DMS79 treated with DMSO at 0.1 percent for 48 hours (cell line): ENCODE measurements around the gene ERBB4.

ENCODE experiments used
- DNase-seq: peaks from one replicate; lab custom pipeline; 2025; lab: John Stamatoyannopoulos, UW

Gene ERBB4

DNA sequence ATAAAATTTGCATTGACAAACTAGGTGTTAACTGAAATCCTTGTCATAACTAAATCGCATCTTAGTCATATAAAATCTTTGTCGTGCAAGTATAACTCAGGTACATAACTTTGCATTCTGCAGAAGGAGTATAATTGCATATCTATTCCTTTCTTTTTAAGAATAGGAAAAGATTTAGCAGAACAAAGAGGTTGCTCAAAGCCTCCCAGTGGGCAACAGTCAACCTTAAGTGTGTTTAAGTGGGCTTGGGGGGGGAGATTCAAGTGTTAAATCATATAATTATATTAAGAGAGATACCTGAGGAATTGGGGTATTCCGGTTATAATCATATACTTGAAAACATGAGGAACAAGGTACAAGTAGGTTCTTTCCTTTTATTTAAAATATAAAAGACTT is 1068.9 kb downstream of the ERBB4 start:
- DNase-seq = no peak

DNA sequence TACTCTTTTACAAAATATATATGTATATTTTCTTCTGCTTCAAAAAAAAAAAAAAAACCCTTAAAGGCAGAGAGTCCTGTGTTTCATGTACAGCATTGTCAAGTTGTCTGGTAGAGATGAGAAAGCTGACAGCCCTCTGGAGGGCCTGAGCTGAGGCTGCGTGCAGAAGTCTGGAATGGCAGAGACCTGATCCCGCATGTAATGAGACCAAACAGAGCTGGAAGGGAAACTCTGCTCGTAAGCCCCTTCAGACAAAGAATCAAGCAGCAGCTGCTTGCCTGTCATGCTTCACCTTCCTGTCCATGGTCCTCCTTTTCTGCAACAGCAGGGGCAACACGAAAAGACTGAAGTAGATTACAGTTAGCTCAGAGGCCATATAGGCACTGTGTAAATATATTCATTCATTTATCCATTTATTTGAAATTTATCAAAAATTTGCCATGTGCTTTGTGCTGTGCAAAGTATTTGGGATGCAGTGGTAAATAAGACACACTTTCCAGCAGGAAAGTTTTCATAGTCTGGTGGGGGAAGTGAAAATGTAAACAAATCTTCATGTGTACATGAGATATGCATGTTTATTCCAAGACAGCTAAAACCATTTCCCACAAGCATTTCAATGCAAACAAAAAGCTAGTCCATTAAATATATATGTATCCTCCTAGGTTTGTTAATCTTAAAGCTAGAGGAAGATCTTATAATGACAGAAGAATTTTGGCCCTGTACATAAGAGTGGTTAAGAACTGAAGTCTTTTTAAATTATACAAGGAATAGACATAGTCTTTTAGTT is 1069.5 kb downstream of the ERBB4 start:
- DNase-seq = no peak

DNA sequence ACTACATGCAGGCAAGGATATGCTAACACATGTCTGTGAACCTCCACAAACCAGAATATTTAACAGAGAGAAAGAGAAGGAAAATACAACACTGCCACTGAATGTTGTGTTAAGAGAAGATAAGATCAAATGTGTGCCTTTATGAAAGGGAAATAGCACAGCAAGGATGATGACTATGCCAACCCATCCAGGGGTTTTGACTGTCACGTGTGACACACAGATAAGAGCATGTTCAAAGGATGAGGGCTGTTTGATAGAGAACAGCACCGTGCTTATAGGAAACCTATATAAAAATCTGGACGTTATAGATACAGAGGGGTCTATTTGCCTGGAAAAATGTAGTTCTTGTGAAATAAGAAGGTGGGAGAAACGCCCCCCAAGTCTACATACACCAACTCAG is 1070.4 kb downstream of the ERBB4 start:
- DNase-seq = no peak

DNA sequence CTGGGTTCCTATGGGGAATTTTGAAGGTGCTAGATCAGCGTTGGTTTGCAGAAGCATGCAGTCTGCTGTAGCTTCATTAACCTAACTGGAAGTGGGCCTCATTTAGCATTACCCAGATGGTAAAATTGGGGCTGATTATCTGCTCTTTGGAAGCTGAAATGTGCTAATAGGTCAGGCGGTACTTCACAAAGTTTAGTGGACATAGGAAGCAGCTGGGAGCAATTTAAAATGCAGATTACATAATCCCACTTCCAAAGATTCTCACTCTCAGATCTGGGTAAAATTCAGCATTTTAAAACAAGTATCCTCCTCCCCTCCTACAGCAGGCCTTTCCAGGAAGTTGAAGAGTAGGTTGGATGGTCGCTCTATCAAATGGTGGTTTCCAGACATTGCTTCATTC is 1075.2 kb downstream of the ERBB4 start:
- no peak for DNase-seq

DNA sequence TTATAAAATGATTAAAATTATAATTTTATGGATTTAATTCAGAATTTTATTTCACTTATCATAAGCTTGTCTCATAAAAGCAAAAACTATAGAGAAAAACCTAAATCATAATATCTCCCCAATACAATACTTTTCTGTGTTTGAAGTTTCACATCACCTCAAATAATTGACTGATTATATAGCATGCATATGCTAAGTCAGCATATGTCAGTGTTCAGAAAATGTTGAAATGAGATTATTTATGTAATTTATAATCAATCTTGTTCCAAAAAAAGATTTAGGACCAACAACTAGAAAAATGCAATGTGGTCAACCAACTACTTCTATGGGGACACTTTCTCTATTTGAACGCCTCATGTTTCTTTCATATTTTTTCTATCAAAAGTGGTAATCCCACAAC is 1079.6 kb downstream of the ERBB4 start:
- no peak for DNase-seq

GRCh38 chr2:211457325-211457724 is 1081.3 kb downstream of the ERBB4 start:
- peak; percentile 75 for DNase-seq

DNA sequence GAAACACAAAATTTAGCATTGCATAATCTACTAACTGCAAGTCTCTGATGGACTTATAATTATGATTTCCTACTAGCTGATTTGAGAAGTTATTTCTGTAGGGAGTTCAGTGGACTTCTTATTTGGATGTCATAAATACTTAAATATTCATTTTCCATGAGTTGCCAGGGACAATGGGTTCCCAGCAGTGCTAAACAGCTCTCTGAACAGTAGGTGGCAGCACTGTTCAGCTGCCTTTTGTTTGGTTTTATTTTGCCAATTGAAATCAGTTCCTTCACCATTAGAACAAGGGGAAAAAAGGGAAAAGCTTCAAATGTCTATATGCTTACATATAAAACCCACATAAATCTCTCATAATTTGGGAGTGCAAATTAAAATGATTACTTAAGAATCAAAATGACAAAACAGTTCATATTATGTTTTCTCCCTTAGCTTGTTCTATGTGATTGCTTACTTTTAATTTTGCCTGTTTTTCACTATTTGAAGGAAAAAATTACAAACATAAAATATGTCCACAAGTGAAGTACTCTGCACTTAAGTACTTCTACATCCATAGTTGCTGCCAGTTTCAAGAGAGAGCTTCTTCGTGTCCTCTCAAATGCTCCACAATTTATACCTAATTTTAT is 1083.3 kb downstream of the ERBB4 start:
- DNase-seq = peak; percentile 12

DNA sequence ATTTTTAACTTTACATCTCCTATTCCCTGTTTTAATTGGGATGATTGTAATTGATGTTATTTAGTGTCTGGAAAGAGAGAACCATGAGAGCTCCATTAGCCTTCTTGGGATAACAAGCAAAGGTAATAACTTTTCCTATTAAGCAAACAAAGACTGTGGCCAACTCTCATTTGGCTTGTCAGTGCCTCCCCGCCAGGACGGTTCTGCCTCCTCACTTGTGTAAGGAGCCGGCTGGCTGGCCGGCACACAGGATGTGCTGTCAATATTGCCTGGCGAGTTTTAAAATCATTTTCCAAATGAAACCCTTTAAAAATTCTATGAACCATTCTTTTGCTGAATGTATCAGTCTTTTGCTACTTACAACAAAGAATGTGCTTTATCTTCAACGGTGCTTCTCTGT is 1083.9 kb downstream of the ERBB4 start:
- no peak for DNase-seq

GRCh38 chr2:211453311-211453887 is 1085.2 kb downstream of the ERBB4 start:
- DNase-seq = no peak

DNA sequence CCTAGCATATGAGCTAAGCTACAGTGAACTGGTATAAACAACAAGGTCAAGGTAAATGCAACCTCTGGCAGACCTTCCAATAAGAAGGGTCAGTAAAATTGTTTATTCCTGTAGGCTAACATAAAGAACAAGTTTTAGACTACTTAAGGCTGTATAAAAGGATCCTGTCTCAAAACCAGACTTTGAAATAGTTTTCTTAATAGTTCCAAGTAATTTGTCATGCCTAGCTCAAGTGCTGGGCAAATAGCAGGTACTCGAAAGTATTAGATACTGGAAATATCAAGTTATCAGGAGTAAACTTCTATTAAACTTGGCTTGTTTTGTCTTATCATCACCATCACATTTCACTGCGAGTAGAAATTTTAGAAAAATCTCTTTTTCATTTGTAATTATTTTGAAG is 1087.0 kb downstream of the ERBB4 start:
- no peak for DNase-seq

GRCh38 chr2:211449819-211450218 is 1088.8 kb downstream of the ERBB4 start:
- DNase-seq = no peak

- no peak for DNase-seq
Observed at GRCh38 chr2:211447548-211447947, 1091.1 kb downstream of the ERBB4 start.

- DNase-seq = no peak
Observed at GRCh38 chr2:211440107-211440506, 1098.5 kb downstream of the ERBB4 start.

- no peak for DNase-seq
Observed at GRCh38 chr2:211439011-211439410, 1099.6 kb downstream of the ERBB4 start.

GRCh38 chr2:211437396-211437795 is 1101.2 kb downstream of the ERBB4 start:
- DNase-seq = no peak

GRCh38 chr2:211436182-211436581 is 1102.4 kb downstream of the ERBB4 start:
- no peak for DNase-seq

DNA sequence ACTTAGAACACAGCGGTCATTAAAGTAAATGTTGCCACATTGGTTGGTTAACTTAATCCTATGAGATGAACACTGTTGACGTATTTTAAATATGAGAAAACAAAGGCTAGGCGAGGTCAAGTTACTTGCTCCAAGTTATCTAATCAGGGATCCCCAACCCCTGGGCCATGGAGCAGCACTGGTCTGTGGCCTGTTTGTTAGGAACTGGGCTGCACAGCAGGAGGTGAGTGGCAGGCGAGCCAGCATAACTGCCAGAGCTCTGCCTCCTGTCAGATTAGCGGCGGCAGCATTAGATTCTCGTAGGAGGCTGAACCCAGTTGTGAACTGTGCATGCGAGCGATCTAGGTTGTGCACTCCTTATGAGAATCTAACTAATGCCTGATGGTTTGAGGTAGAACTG is 1103.3 kb downstream of the ERBB4 start:
- no peak for DNase-seq

- no peak for DNase-seq
Observed at GRCh38 chr2:211434773-211435172, 1103.8 kb downstream of the ERBB4 start.

GRCh38 chr2:211429256-211429920 is 1109.2 kb downstream of the ERBB4 start:
- no peak for DNase-seq

DNA sequence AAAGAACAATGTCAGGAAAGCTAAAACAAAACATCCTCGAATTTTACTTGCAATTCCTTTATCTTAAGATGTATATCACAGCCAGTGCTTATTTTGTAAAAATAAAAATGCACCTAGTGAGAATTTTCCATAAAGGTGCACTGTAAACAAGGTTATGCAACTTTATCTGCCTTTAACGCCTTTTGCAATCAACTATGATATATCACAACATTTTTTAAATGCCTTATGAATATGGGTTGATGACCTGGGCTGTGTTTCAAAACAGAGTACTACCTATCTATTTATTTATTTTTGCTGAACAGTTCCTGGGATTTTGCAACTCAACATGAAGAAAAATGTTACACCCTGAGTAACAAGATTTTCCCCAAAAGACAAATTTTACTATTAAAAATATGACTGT is 1112.4 kb downstream of the ERBB4 start:
- no peak for DNase-seq

DNA sequence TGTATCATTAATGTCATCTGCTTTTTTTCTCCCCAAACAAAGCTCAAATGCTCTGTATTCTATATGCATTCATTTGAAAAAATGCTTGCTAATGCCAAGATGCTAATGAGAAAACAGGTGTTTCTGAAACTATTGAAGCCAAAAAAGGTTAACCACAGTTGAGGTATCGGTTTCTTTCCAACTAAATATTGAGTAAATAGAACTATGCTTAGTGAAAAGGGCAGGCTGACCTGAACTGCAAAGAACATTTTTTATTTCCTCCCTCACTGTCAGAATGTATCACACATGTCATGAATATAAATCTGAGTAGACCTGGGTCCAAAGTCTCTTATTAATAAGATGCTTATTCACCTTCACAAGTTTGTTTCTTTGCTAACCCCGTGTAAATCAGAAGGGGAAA is 1115.6 kb downstream of the ERBB4 start:
- DNase-seq = no peak

GRCh38 chr2:211417544-211417943 is 1121.1 kb downstream of the ERBB4 start:
- no peak for DNase-seq

DNA sequence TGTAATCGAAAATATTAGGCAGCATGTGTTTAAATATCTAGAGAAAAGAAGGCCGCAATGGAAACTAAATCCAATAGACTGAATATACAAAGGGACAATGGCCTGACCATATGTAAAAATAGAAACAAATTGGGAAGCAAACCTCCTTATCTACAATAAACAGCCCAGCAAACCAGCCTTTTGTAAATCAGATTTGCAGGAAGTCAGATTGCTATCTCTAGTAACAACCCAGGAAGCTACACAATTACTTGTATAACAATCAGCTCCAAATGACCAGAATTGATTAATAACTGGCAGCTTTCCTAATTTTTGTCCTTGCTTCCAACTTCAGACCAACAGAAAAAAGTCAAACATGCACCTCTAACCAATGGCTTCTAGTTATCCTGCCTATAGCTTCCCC is 1122.2 kb downstream of the ERBB4 start:
- no peak for DNase-seq
